Measurements from ENCODE around the gene SLC9A4. TPM values are rescaled to one million over a fixed set of nuclear protein-coding genes. Genes with fewer than 3 reads are reported as not detected.

The SLC9A4 gene
- total and polyA plus RNA-seq, 10 of the 15 experiments (the other 5 are each of a cell fraction or from before 2014, with no cell fraction given), result 0.10 TPM; not detected in 9

DNA sequence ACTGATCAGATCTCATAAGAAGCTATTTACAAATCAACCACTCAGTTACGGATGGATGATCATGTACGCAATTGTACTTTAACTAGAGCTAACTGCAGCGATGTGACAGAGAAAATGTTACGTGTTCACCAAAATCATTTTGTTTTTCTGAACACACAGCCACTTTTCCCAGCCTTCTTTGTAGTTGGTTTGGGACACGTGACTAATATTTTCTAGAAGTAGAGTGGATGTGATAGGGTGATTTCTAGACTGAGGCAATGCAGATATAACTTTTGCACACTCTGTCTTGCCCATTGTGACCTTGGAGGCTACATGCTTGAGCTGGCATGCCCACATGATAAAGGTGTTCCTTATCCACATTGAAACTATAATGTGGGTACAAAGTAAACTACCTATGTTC, 9.9 kb upstream of the SLC9A4 start:
- H3K9ac ChIP-seq (ENCODE audit: control insufficient read depth, insufficient read depth, low read length), result no peak overlapping the region
- BruUV-seq (replicated peaks), result no TSS peak
- H3K27ac ChIP-seq (ENCODE audit: control insufficient read depth, insufficient read depth), result no peak overlapping the region
- no peak for DNase-seq (ENCODE audit: low read depth, low spot score)
- no peak for ATAC-seq
- H3K4me3 ChIP-seq, result no peak overlapping the region
- H3K27me3 ChIP-seq (replicated peaks in 1 of 2; ENCODE audit: control insufficient read depth in 2 of 2, insufficient read depth in 2 of 2, low read length in 1 of 2), result no peaks in the 10 kb centered on the region; a peak in 1 of 4 replicates
- ChIA-PET POLR2A (no interaction called here), RAD21 (ENCODE audit: unreplicated experiment) (no interaction called here), SMC1A (ENCODE audit: uncharacterized antibody, unreplicated experiment) (no interaction called here), CTCF (interaction anchor here (6.8 kb wide), 1 partner anchor 9 kb away, joined by 38 read pairs; the partner anchor contains the start of gene SLC9A4)
- H3K4me2 ChIP-seq (ENCODE audit: control insufficient read depth, insufficient read depth), result no peak overlapping the region
- no peaks in the 10 kb centered on the region for H3K36me3 ChIP-seq (ENCODE audit: control insufficient read depth in 2 of 2, insufficient read depth in 2 of 2, low read length in 1 of 2)
- no peak overlapping the region for H2AFZ ChIP-seq (ENCODE audit: control insufficient read depth, low read depth, low read length)
- TF ChIP-seq, protein P1, sequence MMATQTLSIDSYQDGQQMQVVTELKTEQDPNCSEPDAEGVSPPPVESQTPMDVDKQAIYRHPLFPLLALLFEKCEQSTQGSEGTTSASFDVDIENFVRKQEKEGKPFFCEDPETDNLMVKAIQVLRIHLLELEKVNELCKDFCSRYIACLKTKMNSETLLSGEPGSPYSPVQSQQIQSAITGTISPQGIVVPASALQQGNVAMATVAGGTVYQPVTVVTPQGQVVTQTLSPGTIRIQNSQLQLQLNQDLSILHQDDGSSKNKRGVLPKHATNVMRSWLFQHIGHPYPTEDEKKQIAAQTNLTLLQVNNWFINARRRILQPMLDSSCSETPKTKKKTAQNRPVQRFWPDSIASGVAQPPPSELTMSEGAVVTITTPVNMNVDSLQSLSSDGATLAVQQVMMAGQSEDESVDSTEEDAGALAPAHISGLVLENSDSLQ (IDR thresholded peaks at IDR 0.05), result no peak
- peak; percentile 74 for TF ChIP-seq RAD51 (IDR thresholded peaks at IDR 0.05)
- WGBS (ENCODE audit: insufficient coverage, insufficient replicate concordance, low lambda C conversion rate, missing lambda C conversion rate), result 64% methylated on average over 5 of the region's 5 CpGs
- intact Hi-C loops (cut with micrococcal nuclease; ENCODE audit: unreplicated experiment) (no loop called here), in situ Hi-C loops (cut with MboI) (loop anchor here (25.0 kb wide), 1 partner anchor 1051 kb away; no protein-coding TSS in a partner anchor)
- no peaks in the 10 kb centered on the region for H3K9me3 ChIP-seq (replicated peaks; ENCODE audit: control insufficient read depth, insufficient read depth, low read length)
- no peaks in the 10 kb centered on the region for H3K4me1 ChIP-seq (ENCODE audit: control insufficient read depth, insufficient read depth, low read length)
- H3K79me2 ChIP-seq (ENCODE audit: control insufficient read depth, insufficient read depth, low read length), result no peaks in the 10 kb centered on the region
- no peaks in the 10 kb centered on the region for H4K20me1 ChIP-seq (ENCODE audit: control insufficient read depth, insufficient read depth)
- FAIRE-seq, result no peak

DNA sequence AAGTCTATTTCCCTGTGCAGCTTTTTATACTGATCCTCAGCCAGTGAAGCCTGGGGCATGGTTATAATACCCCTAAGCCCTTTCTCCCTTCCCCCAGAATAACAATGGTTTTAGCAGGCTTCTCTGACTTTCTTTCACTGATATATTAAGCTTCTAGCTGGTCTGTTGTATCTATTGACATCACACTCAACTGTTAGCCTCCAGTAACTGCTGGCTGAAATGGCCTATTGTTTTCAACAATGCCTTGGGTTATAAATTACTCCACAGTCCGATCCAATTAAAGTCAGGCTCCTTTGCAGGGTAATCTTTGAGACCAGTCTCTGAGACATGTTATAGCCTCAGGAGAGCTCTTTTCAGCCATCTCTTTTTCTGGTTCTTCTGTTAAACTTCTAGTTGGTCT, 2.9 kb upstream of the SLC9A4 start:
- 0% methylated on average over 1 of the region's 1 CpG for WGBS (ENCODE audit: insufficient coverage, insufficient replicate concordance, low lambda C conversion rate, missing lambda C conversion rate)
- POLR2A ChIA-PET, result no interaction called here
- H4K20me1 ChIP-seq (ENCODE audit: control insufficient read depth, insufficient read depth), result no peaks in the 10 kb centered on the region
- peaks cover 0 to 2% of the 10 kb centered on the region in 2 experiments; a peak in 1 of 4 replicates for H3K27me3 ChIP-seq (replicated peaks in 1 of 2; ENCODE audit: control insufficient read depth in 2 of 2, insufficient read depth in 2 of 2, low read length in 1 of 2)
- ATAC-seq (no peak), FAIRE-seq (no peak), DNase-seq (ENCODE audit: low read depth, low spot score) (no peak)
- in situ Hi-C loops (cut with MboI) (loop anchor here (10.0 to 25.0 kb wide), 2 partner anchors 145 to 1058 kb away; partner anchors contain the start of gene SLC9A2), intact Hi-C loops (cut with micrococcal nuclease; ENCODE audit: unreplicated experiment) (loop anchor here (5.0 kb wide), 1 partner anchor 232 kb away; no protein-coding TSS in a partner anchor)
- no peaks in the 10 kb centered on the region for H3K4me1 ChIP-seq (ENCODE audit: control insufficient read depth, insufficient read depth, low read length)
- no TSS peak for BruUV-seq (replicated peaks)
- no peak overlapping the region for H3K9ac ChIP-seq (ENCODE audit: control insufficient read depth, insufficient read depth, low read length)
- no peaks in the 10 kb centered on the region for H3K36me3 ChIP-seq (ENCODE audit: control insufficient read depth in 2 of 2, insufficient read depth in 2 of 2, low read length in 1 of 2)
- no peak overlapping the region for H2AFZ ChIP-seq (ENCODE audit: control insufficient read depth, low read depth, low read length)
- no peaks in the 10 kb centered on the region for H3K79me2 ChIP-seq (ENCODE audit: control insufficient read depth, insufficient read depth, low read length)
- no peak overlapping the region for H3K27ac ChIP-seq (ENCODE audit: control insufficient read depth, insufficient read depth)
- no peaks in the 10 kb centered on the region; the same call in 2 of the 3 replicates for H3K9me3 ChIP-seq (replicated peaks; ENCODE audit: control insufficient read depth, insufficient read depth, low read length)
- RAD21 ChIA-PET (ENCODE audit: unreplicated experiment), result no interaction called here
- CTCF ChIA-PET, result interaction anchor here (0.6 to 6.0 kb wide), 6 partner anchors 14 to 1088 kb away, joined by 3 to 30 read pairs (median 3); no protein-coding TSS in a partner anchor
- H3K4me2 ChIP-seq (ENCODE audit: control insufficient read depth, insufficient read depth), result no peak overlapping the region
- no peak overlapping the region for H3K4me3 ChIP-seq
- SMC1A ChIA-PET (ENCODE audit: uncharacterized antibody, unreplicated experiment), result interaction anchor here (0.9 kb wide), 1 partner anchor 146 kb away, joined by 4 read pairs; no protein-coding TSS in a partner anchor
- TF ChIP-seq NRF1 (conservative IDR thresholded peaks at IDR 0.05; ENCODE audit: low read depth, low read length) (no peak), RAD21 (IDR thresholded peaks at IDR 0.05; ENCODE audit: insufficient read depth, low read depth, low read length) (no peak), YY1 (IDR thresholded peaks at IDR 0.05; ENCODE audit: low read depth, low read length) (no peak), BRCA1 (IDR thresholded peaks at IDR 0.05; ENCODE audit: low read depth, low read length) (no peak), FOXM1 (IDR thresholded peaks at IDR 0.05; ENCODE audit: low read depth, low read length) (no peak), ZNF217 (IDR thresholded peaks at IDR 0.05) (no peak), POLR2AphosphoS2 (IDR thresholded peaks at IDR 0.05; ENCODE audit: low read depth, low read length) (no peak)
- TF ChIP-seq, protein P2, sequence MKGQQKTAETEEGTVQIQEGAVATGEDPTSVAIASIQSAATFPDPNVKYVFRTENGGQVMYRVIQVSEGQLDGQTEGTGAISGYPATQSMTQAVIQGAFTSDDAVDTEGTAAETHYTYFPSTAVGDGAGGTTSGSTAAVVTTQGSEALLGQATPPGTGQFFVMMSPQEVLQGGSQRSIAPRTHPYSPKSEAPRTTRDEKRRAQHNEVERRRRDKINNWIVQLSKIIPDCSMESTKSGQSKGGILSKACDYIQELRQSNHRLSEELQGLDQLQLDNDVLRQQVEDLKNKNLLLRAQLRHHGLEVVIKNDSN (IDR thresholded peaks at IDR 0.05; ENCODE audit: borderline replicate concordance, extremely low read length, insufficient read depth, low read depth, low read length), result no peak
- TF ChIP-seq, protein P3, sequence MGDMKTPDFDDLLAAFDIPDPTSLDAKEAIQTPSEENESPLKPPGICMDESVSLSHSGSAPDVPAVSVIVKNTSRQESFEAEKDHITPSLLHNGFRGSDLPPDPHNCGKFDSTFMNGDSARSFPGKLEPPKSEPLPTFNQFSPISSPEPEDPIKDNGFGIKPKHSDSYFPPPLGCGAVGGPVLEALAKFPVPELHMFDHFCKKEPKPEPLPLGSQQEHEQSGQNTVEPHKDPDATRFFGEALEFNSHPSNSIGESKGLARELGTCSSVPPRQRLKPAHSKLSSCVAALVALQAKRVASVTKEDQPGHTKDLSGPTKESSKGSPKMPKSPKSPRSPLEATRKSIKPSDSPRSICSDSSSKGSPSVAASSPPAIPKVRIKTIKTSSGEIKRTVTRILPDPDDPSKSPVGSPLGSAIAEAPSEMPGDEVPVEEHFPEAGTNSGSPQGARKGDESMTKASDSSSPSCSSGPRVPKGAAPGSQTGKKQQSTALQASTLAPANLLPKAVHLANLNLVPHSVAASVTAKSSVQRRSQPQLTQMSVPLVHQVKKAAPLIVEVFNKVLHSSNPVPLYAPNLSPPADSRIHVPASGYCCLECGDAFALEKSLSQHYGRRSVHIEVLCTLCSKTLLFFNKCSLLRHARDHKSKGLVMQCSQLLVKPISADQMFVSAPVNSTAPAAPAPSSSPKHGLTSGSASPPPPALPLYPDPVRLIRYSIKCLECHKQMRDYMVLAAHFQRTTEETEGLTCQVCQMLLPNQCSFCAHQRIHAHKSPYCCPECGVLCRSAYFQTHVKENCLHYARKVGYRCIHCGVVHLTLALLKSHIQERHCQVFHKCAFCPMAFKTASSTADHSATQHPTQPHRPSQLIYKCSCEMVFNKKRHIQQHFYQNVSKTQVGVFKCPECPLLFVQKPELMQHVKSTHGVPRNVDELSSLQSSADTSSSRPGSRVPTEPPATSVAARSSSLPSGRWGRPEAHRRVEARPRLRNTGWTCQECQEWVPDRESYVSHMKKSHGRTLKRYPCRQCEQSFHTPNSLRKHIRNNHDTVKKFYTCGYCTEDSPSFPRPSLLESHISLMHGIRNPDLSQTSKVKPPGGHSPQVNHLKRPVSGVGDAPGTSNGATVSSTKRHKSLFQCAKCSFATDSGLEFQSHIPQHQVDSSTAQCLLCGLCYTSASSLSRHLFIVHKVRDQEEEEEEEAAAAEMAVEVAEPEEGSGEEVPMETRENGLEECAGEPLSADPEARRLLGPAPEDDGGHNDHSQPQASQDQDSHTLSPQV (IDR thresholded peaks at IDR 0.05), result no peak
